Measurements from ENCODE around the gene ASTN2. TPM values are rescaled to one million over a fixed set of nuclear protein-coding genes. Genes with fewer than 3 reads are reported as not detected.

ASTN2 gene
- total and polyA plus RNA-seq, 12 donors, result 1.9 to 11.1 (median 4.0) TPM

GRCh38 chr9:116800074-116800473 lies 614.8 kb downstream of the ASTN2 start:
- no peak for ATAC-seq
- no peak for TF ChIP-seq CTCF (IDR thresholded peaks at IDR 0.05)
- Histone ChIP-seq H3K27ac (no peak overlapping the region), H3K9me3 (no peaks in the 10 kb centered on the region), H3K4me3 (no peak overlapping the region), H3K4me1 (no peaks in the 10 kb centered on the region), H3K36me3 (no peaks in the 10 kb centered on the region), H3K27me3 (peaks cover 0 to 6% (median 0%) of the 10 kb centered on the region in 7 donors)
- intact Hi-C loops (cut with DNase I), result no loop called here
- WGBS, 2 donors, result 65 to 71% methylated on average over 4 of the region's 4 CpGs
- DNase-seq, result no peak

GRCh38 chr9:116798521-116798920 lies 616.3 kb downstream of the ASTN2 start:
- Histone ChIP-seq H3K27ac (no peak overlapping the region), H3K4me1 (no peaks in the 10 kb centered on the region), H3K36me3 (no peaks in the 10 kb centered on the region), H3K9me3 (no peaks in the 10 kb centered on the region), H3K4me3 (no peak overlapping the region), H3K27me3 (peaks cover 0 to 6% (median 0%) of the 10 kb centered on the region in 7 donors)
- ATAC-seq, result no peak
- no peak for TF ChIP-seq CTCF (IDR thresholded peaks at IDR 0.05)
- DNase-seq, result no peak
- 50 to 73% methylated on average over 2 of the region's 2 CpGs for WGBS, 2 donors
- intact Hi-C loops (cut with DNase I), result no loop called here

GRCh38 chr9:116797276-116797675 lies 617.6 kb downstream of the ASTN2 start:
- no peak for TF ChIP-seq CTCF (IDR thresholded peaks at IDR 0.05)
- no peaks in the 10 kb centered on the region for H3K4me1 ChIP-seq
- intact Hi-C loops (cut with DNase I), result no loop called here
- DNase-seq (no peak), ATAC-seq (no peak)
- no peaks in the 10 kb centered on the region for H3K36me3 ChIP-seq
- peaks cover 0 to 6% (median 0%) of the 10 kb centered on the region in 7 donors for H3K27me3 ChIP-seq
- H3K9me3 ChIP-seq, result no peaks in the 10 kb centered on the region
- no peak overlapping the region for H3K27ac ChIP-seq
- H3K4me3 ChIP-seq, result no peak overlapping the region

GRCh38 chr9:116796669-116797068 lies 618.2 kb downstream of the ASTN2 start:
- WGBS, 2 donors, result 39 to 49% methylated on average over 1 of the region's 1 CpG
- Histone ChIP-seq H3K27ac (no peak overlapping the region), H3K4me3 (no peak overlapping the region), H3K27me3 (peaks cover 0 to 6% (median 0%) of the 10 kb centered on the region in 7 donors), H3K9me3 (no peaks in the 10 kb centered on the region), H3K36me3 (no peaks in the 10 kb centered on the region), H3K4me1 (no peaks in the 10 kb centered on the region)
- intact Hi-C loops (cut with DNase I), result no loop called here
- no peak for TF ChIP-seq CTCF (IDR thresholded peaks at IDR 0.05)
- ATAC-seq, result no peak
- DNase-seq, result no peak
